ENCODE measurements around the gene OARD1.

Gene OARD1

GRCh38 chr6:41050536-41050935 lies 21.6 kb downstream of the OARD1 start:
- peaks cover 3 to 13% of the 10 kb centered on the region in 2 donors for H3K4me1 ChIP-seq (ENCODE audit: control insufficient read depth in 1 of 2, insufficient read depth in 2 of 2, low read length in 2 of 2)
- no peak overlapping the region for H3K4me3 ChIP-seq (ENCODE audit: low read depth in 1 of 2, low read length in 2 of 2)
- H3K9me3 ChIP-seq (ENCODE audit: control insufficient read depth in 1 of 2, low read length in 2 of 2) = no peaks in the 10 kb centered on the region
- H3K27me3 ChIP-seq (ENCODE audit: control insufficient read depth in 1 of 2, insufficient read depth in 2 of 2, low read length in 2 of 2) = no peaks in the 10 kb centered on the region
- no peak overlapping the region for H3K27ac ChIP-seq (ENCODE audit: low read depth, low read length)
- no peaks in the 10 kb centered on the region for H3K36me3 ChIP-seq (ENCODE audit: control insufficient read depth in 1 of 2, insufficient read depth in 2 of 2, low read length in 2 of 2)
- H3K9ac ChIP-seq (ENCODE audit: low read depth in 1 of 2, low read length in 2 of 2) = no peak overlapping the region

- Histone ChIP-seq H3K27ac (ENCODE audit: low read depth, low read length) (no peak overlapping the region), H3K9ac (ENCODE audit: low read depth in 1 of 2, low read length in 2 of 2) (no peak overlapping the region), H3K4me1 (ENCODE audit: control insufficient read depth in 1 of 2, insufficient read depth in 2 of 2, low read length in 2 of 2) (peaks cover 3 to 15% of the 10 kb centered on the region in 2 donors), H3K36me3 (ENCODE audit: control insufficient read depth in 1 of 2, insufficient read depth in 2 of 2, low read length in 2 of 2) (no peaks in the 10 kb centered on the region), H3K9me3 (ENCODE audit: control insufficient read depth in 1 of 2, low read length in 2 of 2) (no peaks in the 10 kb centered on the region), H3K4me3 (ENCODE audit: low read depth in 1 of 2, low read length in 2 of 2) (no peak overlapping the region), H3K27me3 (ENCODE audit: control insufficient read depth in 1 of 2, insufficient read depth in 2 of 2, low read length in 2 of 2) (no peaks in the 10 kb centered on the region)
Observed at GRCh38 chr6:41049955-41050354, 22.2 kb downstream of the OARD1 start.

- H3K27ac ChIP-seq (ENCODE audit: low read depth, low read length) = no peak overlapping the region
- H3K9me3 ChIP-seq (ENCODE audit: control insufficient read depth in 1 of 2, low read length in 2 of 2) = no peaks in the 10 kb centered on the region
- H3K27me3 ChIP-seq (ENCODE audit: control insufficient read depth in 1 of 2, insufficient read depth in 2 of 2, low read length in 2 of 2) = no peaks in the 10 kb centered on the region
- peaks cover 3 to 15% of the 10 kb centered on the region in 2 donors for H3K4me1 ChIP-seq (ENCODE audit: control insufficient read depth in 1 of 2, insufficient read depth in 2 of 2, low read length in 2 of 2)
- no peaks in the 10 kb centered on the region for H3K36me3 ChIP-seq (ENCODE audit: control insufficient read depth in 1 of 2, insufficient read depth in 2 of 2, low read length in 2 of 2)
- no peak overlapping the region for H3K9ac ChIP-seq (ENCODE audit: low read depth in 1 of 2, low read length in 2 of 2)
- no peak overlapping the region for H3K4me3 ChIP-seq (ENCODE audit: low read depth in 1 of 2, low read length in 2 of 2)
Observed at GRCh38 chr6:41049521-41049920, 22.6 kb downstream of the OARD1 start.

- no peak overlapping the region for H3K9ac ChIP-seq (ENCODE audit: low read depth in 1 of 2, low read length in 2 of 2)
Observed at GRCh38 chr6:41047745-41048732, 24.1 kb downstream of the OARD1 start.

GRCh38 chr6:41047306-41047705 lies 24.9 kb downstream of the OARD1 start:
- Histone ChIP-seq H3K27me3 (ENCODE audit: control insufficient read depth in 1 of 2, insufficient read depth in 2 of 2, low read length in 2 of 2) (no peaks in the 10 kb centered on the region), H3K4me1 (ENCODE audit: control insufficient read depth in 1 of 2, insufficient read depth in 2 of 2, low read length in 2 of 2) (peaks cover 3 to 15% of the 10 kb centered on the region in 2 donors), H3K9me3 (ENCODE audit: control insufficient read depth in 1 of 2, low read length in 2 of 2) (no peaks in the 10 kb centered on the region), H3K4me3 (ENCODE audit: low read depth in 1 of 2, low read length in 2 of 2) (no peak overlapping the region), H3K36me3 (ENCODE audit: control insufficient read depth in 1 of 2, insufficient read depth in 2 of 2, low read length in 2 of 2) (no peaks in the 10 kb centered on the region), H3K9ac (ENCODE audit: low read depth in 1 of 2, low read length in 2 of 2) (no peak overlapping the region), H3K27ac (ENCODE audit: low read depth, low read length) (no peak overlapping the region)

More at GRCh38 chr6:41047745-41048732, 24.1 kb downstream of the OARD1 start:
- no peaks in the 10 kb centered on the region for H3K36me3 ChIP-seq (ENCODE audit: control insufficient read depth in 1 of 2, insufficient read depth in 2 of 2, low read length in 2 of 2)
- H3K4me1 ChIP-seq (ENCODE audit: control insufficient read depth in 1 of 2, insufficient read depth in 2 of 2, low read length in 2 of 2) = peaks cover 3 to 15% of the 10 kb centered on the region in 2 donors
- H3K4me3 ChIP-seq (ENCODE audit: low read depth in 1 of 2, low read length in 2 of 2) = no peak overlapping the region
- H3K27me3 ChIP-seq (ENCODE audit: control insufficient read depth in 1 of 2, insufficient read depth in 2 of 2, low read length in 2 of 2) = no peaks in the 10 kb centered on the region
- H3K27ac ChIP-seq (ENCODE audit: low read depth, low read length) = no peak overlapping the region
- H3K9me3 ChIP-seq (ENCODE audit: control insufficient read depth in 1 of 2, low read length in 2 of 2) = no peaks in the 10 kb centered on the region

- Histone ChIP-seq H3K9me3 (ENCODE audit: control insufficient read depth in 1 of 2, low read length in 2 of 2) (no peaks in the 10 kb centered on the region), H3K4me1 (ENCODE audit: control insufficient read depth in 1 of 2, insufficient read depth in 2 of 2, low read length in 2 of 2) (peaks cover under 1 to 18% of the 10 kb centered on the region in 2 donors), H3K4me3 (ENCODE audit: low read depth in 1 of 2, low read length in 2 of 2) (no peak overlapping the region), H3K27me3 (ENCODE audit: control insufficient read depth in 1 of 2, insufficient read depth in 2 of 2, low read length in 2 of 2) (no peaks in the 10 kb centered on the region), H3K36me3 (ENCODE audit: control insufficient read depth in 1 of 2, insufficient read depth in 2 of 2, low read length in 2 of 2) (no peaks in the 10 kb centered on the region), H3K9ac (ENCODE audit: low read depth in 1 of 2, low read length in 2 of 2) (no peak overlapping the region), H3K27ac (ENCODE audit: low read depth, low read length) (no peak overlapping the region)
Observed at GRCh38 chr6:41046084-41046483, 26.1 kb downstream of the OARD1 start.

- Histone ChIP-seq H3K36me3 (ENCODE audit: control insufficient read depth in 1 of 2, insufficient read depth in 2 of 2, low read length in 2 of 2) (no peaks in the 10 kb centered on the region), H3K27me3 (ENCODE audit: control insufficient read depth in 1 of 2, insufficient read depth in 2 of 2, low read length in 2 of 2) (no peaks in the 10 kb centered on the region), H3K4me3 (ENCODE audit: low read depth in 1 of 2, low read length in 2 of 2) (no peak overlapping the region), H3K4me1 (ENCODE audit: control insufficient read depth in 1 of 2, insufficient read depth in 2 of 2, low read length in 2 of 2) (peaks cover 5 to 22% of the 10 kb centered on the region in 2 donors), H3K9ac (ENCODE audit: low read depth in 1 of 2, low read length in 2 of 2) (no peak overlapping the region), H3K9me3 (ENCODE audit: control insufficient read depth in 1 of 2, low read length in 2 of 2) (no peaks in the 10 kb centered on the region), H3K27ac (ENCODE audit: low read depth, low read length) (no peak overlapping the region)
Observed at GRCh38 chr6:41045664-41046063, 26.5 kb downstream of the OARD1 start.

- peaks cover 16 to 29% of the 10 kb centered on the region in 2 donors for H3K4me1 ChIP-seq (ENCODE audit: control insufficient read depth in 1 of 2, insufficient read depth in 2 of 2, low read length in 2 of 2)
- H3K9me3 ChIP-seq (ENCODE audit: control insufficient read depth in 1 of 2, low read length in 2 of 2) = no peaks in the 10 kb centered on the region
- no peak overlapping the region for H3K9ac ChIP-seq (ENCODE audit: low read depth in 1 of 2, low read length in 2 of 2)
Observed at GRCh38 chr6:41043151-41043550, 29.0 kb downstream of the OARD1 start.

GRCh38 chr6:41042226-41043055 lies 29.7 kb downstream of the OARD1 start, which contains the start of gene TSPO2:
TSS of gene TSPO2 (plus strand) at chr6:41042467. CDS start at chr6:41042986, 519 bp downstream.
- peaks cover 17 to 30% of the 10 kb centered on the region in 2 donors for H3K4me1 ChIP-seq (ENCODE audit: control insufficient read depth in 1 of 2, insufficient read depth in 2 of 2, low read length in 2 of 2)
- no peak within 1 kb of the TSS for H3K27ac ChIP-seq (ENCODE audit: low read depth, low read length)
- H3K9ac ChIP-seq (ENCODE audit: low read depth in 1 of 2, low read length in 2 of 2) = no peak within 1 kb of the TSS

More at GRCh38 chr6:41043151-41043550, 29.0 kb downstream of the OARD1 start:
- no peaks in the 10 kb centered on the region for H3K36me3 ChIP-seq (ENCODE audit: control insufficient read depth in 1 of 2, insufficient read depth in 2 of 2, low read length in 2 of 2)
- no peak overlapping the region for H3K4me3 ChIP-seq (ENCODE audit: low read depth in 1 of 2, low read length in 2 of 2)
- no peaks in the 10 kb centered on the region for H3K27me3 ChIP-seq (ENCODE audit: control insufficient read depth in 1 of 2, insufficient read depth in 2 of 2, low read length in 2 of 2)
- H3K27ac ChIP-seq (ENCODE audit: low read depth, low read length) = no peak overlapping the region

More at GRCh38 chr6:41042226-41043055, 29.7 kb downstream of the OARD1 start, which contains the start of gene TSPO2:
- Histone ChIP-seq H3K36me3 (ENCODE audit: control insufficient read depth in 1 of 2, insufficient read depth in 2 of 2, low read length in 2 of 2) (no peaks in the 10 kb centered on the region), H3K27me3 (ENCODE audit: control insufficient read depth in 1 of 2, insufficient read depth in 2 of 2, low read length in 2 of 2) (no peaks in the 10 kb centered on the region), H3K9me3 (ENCODE audit: control insufficient read depth in 1 of 2, low read length in 2 of 2) (no peaks in the 10 kb centered on the region), H3K4me3 (ENCODE audit: low read depth in 1 of 2, low read length in 2 of 2) (no peak within 1 kb of the TSS)
